SU-DHL-6 (cell line): ENCODE data around the gene TFIP11.

Experiments used
- CTCF ChIP-seq: fragments of 200-600 bp; sonication (generic); IDR thresholded peaks from one replicate; pipeline ENCODE4 v1.5.1; 2017; ENCODE audit warnings: antibody characterized with exemption, mild to moderate bottlenecking, low read length, moderate library complexity; ENCODE audit not compliant: insufficient read depth, poor library complexity, severe bottlenecking
- EZH2phosphoT487 ChIP-seq: fragments of 200-600 bp; sonication (generic), shearing (Covaris generic); conservative IDR thresholded peaks from 2 replicates; pipeline ENCODE4 v1.6.1; 2018; ENCODE audit warnings: mild to moderate bottlenecking, antibody characterized with exemption, low read length, moderate library complexity, mixed read lengths

DNA sequence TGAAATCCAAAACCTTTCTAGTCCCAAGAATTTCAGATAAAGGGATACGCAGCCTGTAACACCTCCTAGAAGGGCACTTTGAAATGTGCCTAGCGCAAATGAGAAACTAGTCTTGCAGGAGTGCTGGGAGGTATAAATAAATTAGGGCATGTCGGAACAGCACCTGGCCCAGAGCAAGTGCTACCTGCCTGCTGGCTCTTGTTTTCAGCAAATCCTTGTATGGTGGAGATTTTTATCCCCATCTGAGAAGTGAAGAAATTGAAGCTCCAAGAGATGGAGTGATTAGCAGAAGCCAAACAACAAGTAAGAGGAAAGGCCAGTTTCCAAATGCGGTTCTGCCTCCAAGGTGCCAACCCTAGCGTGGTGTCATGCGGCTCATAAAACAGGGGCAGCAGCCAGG is 36.7 kb upstream of the TFIP11 start:
- no peak for TF ChIP-seq CTCF
- no peak for TF ChIP-seq EZH2phosphoT487
